GM08714 (cell line): ENCODE results near the gene STPG2.
"Not testable (repeated sequence)": the region's sequence is repeated elsewhere in the genome, so short reads cannot be mapped to it uniquely, and the experiment has no call there.

ENCODE experiments used
- H3K4me3 ChIP-seq: fragments of 200-500 bp; sonication (Bioruptor generic); 2 replicates; pipeline ENCODE4 v1.5.1; 2014; ENCODE audit warnings: mild to moderate bottlenecking, low read length, inconsistent platforms
- ZNF274 ChIP-seq: IDR thresholded peaks from 2 replicates; pipeline ENCODE4 v1.6.1; 2012; ENCODE audit warnings: mild to moderate bottlenecking, low read depth, low read length

The STPG2 gene

GRCh38 chr4:97605932-97606331, 537.3 kb downstream of the STPG2 start:
- TF ChIP-seq ZNF274 = no peak
- H3K4me3 ChIP-seq = no peak overlapping the region

DNA sequence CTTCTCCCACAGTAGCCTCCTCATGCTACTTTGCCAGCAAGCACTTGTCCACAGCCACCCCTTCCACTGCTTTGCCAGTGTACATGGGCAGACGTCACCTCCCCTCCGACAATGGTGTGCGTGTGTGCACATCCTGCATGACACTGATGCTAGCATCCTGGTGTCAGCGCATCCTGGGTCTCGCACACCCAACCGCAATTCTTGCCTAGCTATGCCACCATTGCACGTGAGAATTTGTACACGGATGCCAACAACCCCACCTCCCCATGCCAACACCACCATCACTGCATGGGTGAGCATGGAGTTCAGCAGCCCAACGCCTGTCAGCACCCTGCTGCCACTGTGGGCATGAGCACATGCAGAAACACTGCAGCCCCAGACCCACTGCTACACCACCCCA, 550.0 kb downstream of the STPG2 start:
- H3K4me3 ChIP-seq = no peak overlapping the region
- TF ChIP-seq ZNF274 = no peak

GRCh38 chr4:97590266-97590665, 553.0 kb downstream of the STPG2 start:
- no peak for TF ChIP-seq ZNF274

DNA sequence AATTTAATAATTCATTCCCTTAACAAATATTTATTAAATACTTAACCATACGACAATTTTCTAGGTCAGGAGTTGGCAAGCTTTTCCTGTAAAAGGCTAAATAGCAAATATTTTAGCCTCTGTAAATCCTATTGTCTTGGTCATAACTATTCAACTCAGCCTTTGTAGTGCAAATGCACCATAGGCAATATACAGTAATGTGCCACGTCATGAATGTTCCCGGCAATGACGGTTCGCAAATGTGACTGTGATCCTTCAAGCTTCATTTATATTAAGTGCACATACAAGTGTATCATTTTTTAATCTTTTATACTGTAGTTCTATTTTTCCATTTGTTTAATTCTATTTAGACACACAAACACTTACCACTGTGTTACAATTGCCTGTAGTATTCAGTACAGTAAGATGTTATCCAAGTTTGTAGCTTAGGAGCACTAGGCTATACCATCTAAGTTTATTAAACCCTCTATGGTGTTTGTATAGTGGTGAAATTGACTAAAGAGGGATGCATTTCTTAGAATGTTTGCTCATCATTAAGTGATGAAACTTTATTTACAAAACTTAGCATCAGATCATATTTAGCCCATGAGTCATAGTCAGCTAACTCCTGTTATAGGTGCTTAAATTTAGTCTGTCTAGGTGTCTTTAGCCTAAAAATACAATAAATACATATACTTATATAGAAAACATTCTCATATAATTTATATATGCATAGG, 553.6 kb downstream of the STPG2 start:
- no peak for TF ChIP-seq ZNF274
- no peak overlapping the region for H3K4me3 ChIP-seq

More at GRCh38 chr4:97590266-97590665, 553.0 kb downstream of the STPG2 start:
- no peak overlapping the region for H3K4me3 ChIP-seq

- H3K4me3 ChIP-seq = no peak overlapping the region
- TF ChIP-seq ZNF274 = no peak
Observed at GRCh38 chr4:97587912-97588311, 555.4 kb downstream of the STPG2 start.

- H3K4me3 ChIP-seq = no peak overlapping the region
- TF ChIP-seq ZNF274 = no peak
Observed at GRCh38 chr4:97585274-97585673, 558.0 kb downstream of the STPG2 start.

- TF ChIP-seq ZNF274 = no peak
Observed at GRCh38 chr4:97582890-97583289, 560.4 kb downstream of the STPG2 start.

GRCh38 chr4:97577004-97577403, 566.3 kb downstream of the STPG2 start:
- H3K4me3 ChIP-seq = no peak overlapping the region
- no peak for TF ChIP-seq ZNF274

More at GRCh38 chr4:97582890-97583289, 560.4 kb downstream of the STPG2 start:
- H3K4me3 ChIP-seq = no peak overlapping the region

GRCh38 chr4:97560009-97560408, 583.3 kb downstream of the STPG2 start:
- TF ChIP-seq ZNF274 = no peak
- no peak overlapping the region for H3K4me3 ChIP-seq

- no peak for TF ChIP-seq ZNF274
- no peak overlapping the region for H3K4me3 ChIP-seq
Observed at GRCh38 chr4:97558204-97558778, 585.0 kb downstream of the STPG2 start.

DNA sequence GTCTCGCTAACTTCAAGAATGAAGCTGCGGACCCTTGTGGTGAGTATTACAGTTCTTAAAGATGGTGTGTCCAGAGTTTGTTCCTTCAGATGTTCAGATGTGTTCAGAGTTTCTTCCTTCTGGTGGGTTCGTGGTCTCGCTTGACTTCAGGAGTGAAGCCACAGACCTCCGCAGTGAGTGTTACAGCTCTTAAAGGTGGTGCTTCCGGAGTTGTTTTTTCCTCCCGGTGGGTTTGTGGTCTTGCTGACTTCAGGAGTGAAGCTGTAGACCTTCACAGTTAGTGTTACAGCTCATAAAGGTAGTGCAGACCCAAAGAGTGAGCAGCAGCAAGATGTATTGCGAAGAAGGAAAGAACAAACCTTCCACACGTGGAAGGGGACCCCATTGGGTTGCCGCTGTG, 592.6 kb downstream of the STPG2 start:
- not testable (repeated sequence) for H3K4me3 ChIP-seq

- TF ChIP-seq ZNF274 = no peak
- H3K4me3 ChIP-seq = no peak overlapping the region
Observed at GRCh38 chr4:97548943-97549583, 594.2 kb downstream of the STPG2 start.

GRCh38 chr4:97548186-97548585, 595.1 kb downstream of the STPG2 start:
- H3K4me3 ChIP-seq = no peak overlapping the region
- TF ChIP-seq ZNF274 = no peak

DNA sequence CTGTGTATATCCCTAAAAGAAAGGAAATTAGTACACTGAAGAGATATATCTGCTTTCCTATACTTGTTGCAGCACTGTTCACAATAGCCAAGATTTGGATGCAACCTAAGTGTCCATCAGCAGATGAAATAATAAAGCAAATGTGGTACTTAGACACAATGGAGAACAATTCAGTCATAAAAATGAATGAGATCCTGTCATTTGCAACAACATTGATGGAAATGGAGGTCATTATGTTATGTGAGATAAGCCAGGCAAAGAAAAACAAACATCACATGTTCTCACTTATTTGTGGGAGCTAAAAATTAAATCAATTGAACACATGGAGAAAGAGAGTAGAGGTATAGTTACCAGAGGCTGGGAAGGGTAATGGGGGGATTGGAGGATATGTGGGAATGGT, 611.9 kb downstream of the STPG2 start:
- TF ChIP-seq ZNF274 = no peak
- no peak overlapping the region for H3K4me3 ChIP-seq

- no peak overlapping the region for H3K4me3 ChIP-seq
- no peak for TF ChIP-seq ZNF274
Observed at GRCh38 chr4:97530676-97531075, 612.6 kb downstream of the STPG2 start.
